K562 treated with DMSO at 1 percent for 4 hours (cell line): ENCODE data around the gene TLCD2. TPM values are rescaled to one million over a fixed set of nuclear protein-coding genes. Genes with fewer than 3 reads are reported as not detected.

Experiments
- total RNA-seq: library from RNA; unstranded; fragments of 300-600 nt; gene quantifications from 2 replicates; pipeline ENCODE4 v1.2.3, GENCODE V29; 2022; ENCODE audit not compliant: insufficient read depth

The TLCD2 gene, protein sequence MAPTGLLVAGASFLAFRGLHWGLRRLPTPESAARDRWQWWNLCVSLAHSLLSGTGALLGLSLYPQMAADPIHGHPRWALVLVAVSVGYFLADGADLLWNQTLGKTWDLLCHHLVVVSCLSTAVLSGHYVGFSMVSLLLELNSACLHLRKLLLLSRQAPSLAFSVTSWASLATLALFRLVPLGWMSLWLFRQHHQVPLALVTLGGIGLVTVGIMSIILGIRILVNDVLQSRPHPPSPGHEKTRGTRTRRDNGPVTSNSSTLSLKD
- 1.8 and 2.3 TPM in 2 replicates for total RNA-seq

DNA sequence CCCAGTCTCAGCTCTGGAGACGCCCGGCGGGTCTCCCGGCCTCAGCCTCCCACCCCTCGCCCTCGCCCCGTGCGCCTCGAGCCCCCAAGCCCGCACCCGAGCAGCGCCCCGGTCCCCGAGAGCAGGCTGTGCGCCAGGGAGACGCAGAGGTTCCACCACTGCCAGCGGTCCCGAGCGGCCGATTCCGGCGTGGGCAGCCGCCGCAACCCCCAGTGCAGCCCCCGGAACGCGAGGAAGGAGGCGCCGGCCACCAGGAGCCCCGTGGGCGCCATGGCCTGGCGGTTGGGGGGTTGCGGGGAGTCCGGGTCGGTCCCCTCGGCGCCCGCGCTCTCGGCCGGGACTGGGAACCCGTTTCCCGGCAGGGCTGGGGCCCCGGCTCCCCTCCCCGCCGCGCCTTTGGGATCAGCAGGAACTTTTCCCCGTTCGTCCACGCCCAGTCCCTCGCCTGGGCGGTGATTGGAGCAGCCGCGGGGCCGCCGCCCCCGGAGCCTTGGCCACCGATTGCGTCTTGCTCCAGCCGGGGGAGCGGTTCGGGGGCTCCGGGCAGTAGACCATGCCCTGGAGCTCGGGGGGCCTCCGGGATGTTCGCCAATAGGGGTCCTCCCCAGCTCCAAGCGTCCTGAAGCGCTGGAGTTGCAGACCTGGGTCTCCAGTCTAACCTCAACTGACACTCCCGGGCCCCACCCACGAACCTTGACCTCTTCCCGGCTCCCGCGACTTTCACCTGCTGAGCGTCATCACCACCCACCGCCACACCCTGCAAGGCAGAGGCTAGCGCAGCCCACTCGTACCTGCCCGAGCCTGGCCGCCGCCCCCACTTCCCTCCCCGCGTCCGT, at the start of gene TLCD2:
TSS of gene TLCD2 (minus strand) at position 407 of the 836 bp plus-strand sequence. CDS start at position 272, 135 bp downstream.

DNA sequence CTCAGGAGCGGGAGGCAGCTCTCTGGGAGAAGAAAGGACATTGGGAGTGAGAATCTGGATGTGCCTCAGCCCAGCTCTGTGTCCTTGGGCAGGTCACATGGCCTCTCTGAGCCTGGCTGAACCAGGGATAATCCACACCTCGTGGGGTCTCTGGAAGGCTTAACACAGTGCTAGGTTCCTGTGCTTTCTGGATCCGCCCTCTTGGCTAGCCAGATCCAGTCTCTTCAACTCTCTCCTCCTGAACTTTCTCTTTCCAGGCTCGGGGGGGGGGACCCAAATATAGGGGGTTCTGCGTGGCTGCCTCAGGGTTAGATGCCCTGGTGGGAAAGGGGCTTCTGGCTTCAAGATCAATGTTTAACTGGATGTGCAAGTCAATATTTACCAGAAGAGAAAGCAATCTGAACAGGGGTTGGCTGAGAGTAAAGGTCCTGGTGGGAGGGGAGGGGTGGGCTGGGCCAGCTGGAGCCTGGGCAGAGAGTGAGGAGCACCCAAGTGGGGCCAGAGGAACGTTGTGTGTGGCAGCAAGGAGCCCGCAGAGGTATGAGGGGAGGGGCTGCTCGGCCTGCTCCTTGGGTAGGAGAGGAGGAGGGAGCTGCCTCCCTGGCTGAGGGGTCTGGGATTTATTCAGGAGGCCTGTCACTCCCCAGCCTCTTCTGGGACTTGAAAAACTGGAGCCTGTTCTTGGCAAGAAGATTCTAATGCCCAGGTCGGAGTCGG, 32.4 kb upstream of the TLCD2 start, which contains the start of gene SERPINF2:
TSS of gene SERPINF2 (plus strand) at position 501 of the 717 bp plus-strand sequence. CDS start 2,125 bp downstream, outside the sequence.

DNA sequence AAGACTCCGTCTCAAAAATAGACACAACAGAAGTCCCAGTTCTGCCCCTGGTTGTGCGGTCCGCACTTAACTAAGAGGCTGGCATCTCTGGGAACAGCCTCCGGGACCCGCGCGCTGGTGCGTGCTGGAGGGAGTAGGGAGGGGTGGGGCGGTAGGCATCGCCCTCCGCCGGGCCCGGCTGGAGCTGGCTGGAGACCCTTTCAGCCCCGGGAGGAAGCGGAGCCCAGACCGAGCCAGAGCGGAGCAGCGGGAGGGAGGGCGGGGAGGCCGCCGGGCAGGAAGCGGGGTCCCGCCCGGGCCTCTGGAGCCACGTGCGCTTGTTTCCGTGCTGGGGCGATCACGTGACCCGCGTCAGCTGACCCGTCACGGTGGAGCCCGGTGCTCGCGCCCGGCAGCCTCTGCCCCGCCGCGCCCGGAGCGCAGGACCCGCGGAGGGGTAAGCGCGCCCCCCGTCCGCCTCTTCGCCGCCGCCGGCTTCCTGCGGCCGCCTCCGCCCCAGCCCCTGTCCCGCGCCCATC, 14.2 kb upstream of the TLCD2 start, which contains the start of gene WDR81:
TSS of gene WDR81 (plus strand) at position 354 of the 518 bp plus-strand sequence. CDS start 256 bp downstream, outside the sequence.

DNA sequence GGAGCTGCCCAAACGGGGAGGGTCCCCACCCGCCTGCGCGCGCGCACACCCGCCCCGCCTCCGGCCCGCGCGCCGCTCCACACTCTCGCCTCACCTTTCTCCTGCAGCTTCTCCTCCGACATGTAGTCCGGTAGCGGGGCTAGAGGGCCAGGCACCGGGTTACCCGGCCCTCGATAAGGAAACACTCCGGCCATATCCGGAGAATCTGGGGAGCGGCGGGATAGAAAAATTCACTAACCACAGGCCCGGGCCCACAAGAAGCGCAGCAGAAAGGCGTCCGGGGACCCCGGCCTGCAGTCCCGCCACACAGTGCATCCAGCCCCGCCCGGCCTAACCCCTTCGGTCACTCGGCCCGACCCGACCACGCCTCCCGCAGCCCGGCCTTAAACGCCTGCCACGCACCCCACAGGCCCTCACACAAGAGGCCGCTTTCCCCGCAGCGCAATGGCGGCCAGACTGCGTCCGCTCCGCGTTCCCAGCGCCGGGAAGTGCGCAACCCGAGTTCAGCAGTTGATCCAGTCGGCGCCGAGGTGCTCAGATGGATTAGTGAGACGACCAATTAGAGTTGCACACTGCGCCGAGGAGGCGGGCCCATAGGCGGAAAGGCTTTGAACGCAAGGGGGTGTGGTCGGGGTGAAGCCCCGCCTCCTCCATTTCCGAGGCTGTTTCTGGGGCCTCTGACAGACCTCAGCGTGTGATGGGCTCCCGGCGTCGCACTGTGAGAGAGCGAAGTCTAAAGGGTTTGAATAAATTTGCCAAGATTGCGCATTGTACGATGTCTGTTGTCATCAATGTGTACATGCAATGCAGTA, 25.6 kb downstream of the TLCD2 start, which contains the start of gene PRPF8:
TSS of gene PRPF8 (minus strand) at position 490 of the 812 bp plus-strand sequence. CDS start at position 194, 296 bp downstream.

Other genes with a start within 250 kb of the TLCD2 start
- gene MYO1C, start 217.7 kb downstream of the TLCD2 start, total RNA-seq: 24.7 and 26.9 TPM in 2 replicates
- gene INPP5K, start 193.8 kb downstream of the TLCD2 start, total RNA-seq: 22.7 and 27.5 TPM in 2 replicates
- gene PITPNA, start 147.6 kb downstream of the TLCD2 start, total RNA-seq: 30.7 and 35.8 TPM in 2 replicates
- gene SLC43A2, start 81.5 kb downstream of the TLCD2 start, total RNA-seq: 1.8 TPM in 2 replicates
- 5.1 and 8.9 TPM in 2 replicates for gene SCARF1, start 64.6 kb downstream of the TLCD2 start, total RNA-seq
- 44.9 and 58.1 TPM in 2 replicates for gene RILP, start 60.5 kb downstream of the TLCD2 start, total RNA-seq
- gene PRPF8, start 25.5 kb downstream of the TLCD2 start, total RNA-seq: 115 and 133 TPM in 2 replicates
- gene WDR81, start 14.3 kb upstream of the TLCD2 start, total RNA-seq: 11.7 and 14.5 TPM in 2 replicates
- gene SERPINF2, start 32.5 kb upstream of the TLCD2 start, total RNA-seq: not detected in 2 replicates
- gene SERPINF1, start 51.7 kb upstream of the TLCD2 start, total RNA-seq: 82.0 and 83.9 TPM in 2 replicates
- 8.8 and 8.9 TPM in 2 replicates for gene SMYD4, start 119.5 kb upstream of the TLCD2 start, total RNA-seq
- 38.3 and 40.6 TPM in 2 replicates for gene RPA1, start 119.6 kb upstream of the TLCD2 start, total RNA-seq